ENCODE data around the gene TMEM106C.

DNA sequence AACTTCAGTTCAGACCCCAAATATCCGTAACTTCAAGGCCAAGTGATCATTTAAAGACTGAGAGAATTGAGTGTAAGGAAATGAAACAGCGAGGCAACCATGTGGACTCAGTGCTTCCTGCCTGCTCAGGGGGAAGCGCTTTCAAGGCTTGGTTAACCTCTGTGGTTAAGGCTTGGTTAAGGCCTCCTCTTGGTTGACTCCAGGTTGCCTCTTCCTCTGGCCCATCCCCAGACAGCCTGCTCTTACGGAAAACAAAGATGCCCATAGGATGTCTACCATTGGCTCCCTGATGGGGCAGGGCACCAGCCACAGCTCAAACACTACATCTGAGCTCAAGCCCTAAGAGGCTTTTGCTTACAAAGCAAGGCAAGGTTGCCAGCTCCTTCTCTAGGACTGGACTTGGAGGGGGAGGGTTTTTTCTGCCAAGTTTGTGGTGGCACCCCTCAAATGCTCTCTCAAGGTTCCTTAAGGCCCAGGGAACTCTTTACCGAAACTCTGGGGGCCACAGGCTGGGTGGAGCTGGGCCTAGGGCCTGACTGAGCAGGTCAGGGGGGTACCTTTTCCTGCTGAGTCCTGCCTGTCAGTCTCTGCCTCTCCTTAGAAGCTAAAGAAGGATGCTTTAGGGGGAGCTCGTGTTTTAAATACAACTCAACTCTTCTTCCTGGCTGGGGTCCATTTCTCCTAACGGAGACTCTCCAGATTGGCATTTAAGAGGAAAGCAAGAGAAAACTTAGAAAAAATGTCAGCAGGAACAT lies 27.1 kb downstream of the TMEM106C start:
- TF ChIP-seq TAF1 (IDR thresholded peaks at IDR 0.05; ENCODE audit: borderline replicate concordance, insufficient read depth, low read length) (no peak), SIN3A (IDR thresholded peaks at IDR 0.05; ENCODE audit: borderline replicate concordance, insufficient read depth, low read length) (no peak), POLR2AphosphoS5 (IDR thresholded peaks at IDR 0.05; ENCODE audit: low read depth, low read length) (no peak), FOXP2 (optimal IDR thresholded peaks at IDR 0.05; ENCODE audit: borderline replicate concordance, extremely low read depth, extremely low read length, insufficient read depth) (no peak)
- TF ChIP-seq, protein P1, sequence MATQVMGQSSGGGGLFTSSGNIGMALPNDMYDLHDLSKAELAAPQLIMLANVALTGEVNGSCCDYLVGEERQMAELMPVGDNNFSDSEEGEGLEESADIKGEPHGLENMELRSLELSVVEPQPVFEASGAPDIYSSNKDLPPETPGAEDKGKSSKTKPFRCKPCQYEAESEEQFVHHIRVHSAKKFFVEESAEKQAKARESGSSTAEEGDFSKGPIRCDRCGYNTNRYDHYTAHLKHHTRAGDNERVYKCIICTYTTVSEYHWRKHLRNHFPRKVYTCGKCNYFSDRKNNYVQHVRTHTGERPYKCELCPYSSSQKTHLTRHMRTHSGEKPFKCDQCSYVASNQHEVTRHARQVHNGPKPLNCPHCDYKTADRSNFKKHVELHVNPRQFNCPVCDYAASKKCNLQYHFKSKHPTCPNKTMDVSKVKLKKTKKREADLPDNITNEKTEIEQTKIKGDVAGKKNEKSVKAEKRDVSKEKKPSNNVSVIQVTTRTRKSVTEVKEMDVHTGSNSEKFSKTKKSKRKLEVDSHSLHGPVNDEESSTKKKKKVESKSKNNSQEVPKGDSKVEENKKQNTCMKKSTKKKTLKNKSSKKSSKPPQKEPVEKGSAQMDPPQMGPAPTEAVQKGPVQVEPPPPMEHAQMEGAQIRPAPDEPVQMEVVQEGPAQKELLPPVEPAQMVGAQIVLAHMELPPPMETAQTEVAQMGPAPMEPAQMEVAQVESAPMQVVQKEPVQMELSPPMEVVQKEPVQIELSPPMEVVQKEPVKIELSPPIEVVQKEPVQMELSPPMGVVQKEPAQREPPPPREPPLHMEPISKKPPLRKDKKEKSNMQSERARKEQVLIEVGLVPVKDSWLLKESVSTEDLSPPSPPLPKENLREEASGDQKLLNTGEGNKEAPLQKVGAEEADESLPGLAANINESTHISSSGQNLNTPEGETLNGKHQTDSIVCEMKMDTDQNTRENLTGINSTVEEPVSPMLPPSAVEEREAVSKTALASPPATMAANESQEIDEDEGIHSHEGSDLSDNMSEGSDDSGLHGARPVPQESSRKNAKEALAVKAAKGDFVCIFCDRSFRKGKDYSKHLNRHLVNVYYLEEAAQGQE (IDR thresholded peaks at IDR 0.05; ENCODE audit: insufficient read depth in 1 of 2, low read depth in 2 of 2, low read length in 2 of 2): no peak

All from PFSK-1 (cell line).